HCT116 (cell line): Measurements from ENCODE around the gene ENTPD5. TPM values are rescaled to one million over a fixed set of nuclear protein-coding genes. Genes with fewer than 3 reads are reported as not detected.

Experiments used
- ATAC-seq: fragments of 200-7000 bp; cut with Tn5 transposase; 2 replicates; pipeline ENCODE4 v1.9.1; 2020; ENCODE audit warnings: mild to moderate bottlenecking, moderate library complexity
- BruUV-seq: library from RNA; stranded (reverse); fragments of 400-500 nt; replicated peaks from 2 replicates; lab custom pipeline; 2021; lab: Mats Ljungman, UMichigan
- CTCF ChIA-PET: fragments of 300-600 bp; sonication (Branson Sonifier 250); formaldehyde crosslinking; loops from one replicate; lab custom pipeline; 2021; ENCODE audit warnings: antibody characterized with exemption; lab: Charles Lee
- POLR2A ChIA-PET: fragments of 300-600, 350-600 bp; sonication (Branson Sonifier 250); formaldehyde crosslinking; loops from one replicate; lab custom pipeline; 2021; ENCODE audit warnings: antibody characterized with exemption; lab: Charles Lee
- RAD21 ChIA-PET, 2 experiments: fragments of 300-600 bp; sonication (Branson Sonifier 250); formaldehyde crosslinking; loops; one replicate each; lab custom pipeline; 2023; ENCODE audit warnings: low total read pairs in 2 of 2; ENCODE audit not compliant: uncharacterized antibody in 2 of 2, unreplicated experiment in 2 of 2, low non-redundant PET in 1 of 2; lab: Charles Lee
- DNase-seq: peaks from one replicate; pipeline ENCODE4 v3.0.0-alpha.2; 2010; ENCODE audit warnings: low read depth, low spot score
- H2AFZ ChIP-seq: fragments of 200-600 bp; shearing (Covaris generic), sonication (generic); 2 replicates; pipeline ENCODE4 v1.6.1; 2017; ENCODE audit warnings: low read depth, mixed run types, mixed read lengths, antibody characterized with exemption, low read length; ENCODE audit not compliant: poor library complexity, severe bottlenecking
- H3K27ac ChIP-seq: 2 replicates; pipeline ENCODE4 v1.5.1; 2012; ENCODE audit warnings: low read depth, low read length
- H3K27me3 ChIP-seq: fragments of 200-600 bp; sonication (generic); 2 replicates; pipeline ENCODE4 v1.6.1; 2016; ENCODE audit warnings: mixed run types, low read length, mixed read lengths; ENCODE audit not compliant: insufficient read depth
- H3K36me3 ChIP-seq, 2 experiments: fragments of 200-500 bp in 1 of 2; fragments of 200-600 bp in 1 of 2; sonication (Bioruptor generic) in 1 of 2; sonication (generic) in 1 of 2; 2 replicates each; pipeline versions ENCODE4 v1.5.1 to v1.6.1; 2014 to 2016; ENCODE audit warnings: low read length in 2 of 2, inconsistent platforms in 1 of 2, mixed read lengths in 1 of 2, mixed run types in 1 of 2; ENCODE audit not compliant: insufficient read depth in 2 of 2, control insufficient read depth in 1 of 2
- H3K4me1 ChIP-seq, 2 experiments: fragments of 200-600 bp in 1 of 2; sonication (generic) in 1 of 2; 2 replicates each; pipeline versions ENCODE4 v1.5.1 to v1.6.1; 2012 to 2017; ENCODE audit warnings: low read length in 2 of 2, inconsistent platforms in 1 of 2, mild to moderate bottlenecking in 1 of 2, mixed read lengths in 1 of 2, mixed run types in 1 of 2, moderate library complexity in 1 of 2; ENCODE audit not compliant: insufficient read depth in 2 of 2, control insufficient read depth in 1 of 2
- H3K4me2 ChIP-seq: fragments of 200-600 bp; sonication (generic); 2 replicates; pipeline ENCODE4 v1.6.1; 2017; ENCODE audit warnings: mixed run types, low read length, mixed read lengths
- H3K4me3 ChIP-seq, 2 experiments: fragments of 200-600 bp in 1 of 2; sonication (generic) in 1 of 2; replicated peaks in 1 of 2; 2 replicates each; pipeline ENCODE4 v1.5.1; 2011 to 2016; ENCODE audit warnings: low read length in 2 of 2, control low read depth in 1 of 2, low read depth in 1 of 2, mild to moderate bottlenecking in 1 of 2, mixed read lengths in 1 of 2, mixed run types in 1 of 2
- H3K79me2 ChIP-seq: fragments of 200-600 bp; sonication (generic); 2 replicates; pipeline ENCODE4 v1.6.1; 2017; ENCODE audit warnings: mild to moderate bottlenecking, mixed run types, low read length, moderate library complexity, mixed read lengths; ENCODE audit not compliant: insufficient read depth
- H3K9ac ChIP-seq: fragments of 200-600 bp; sonication (generic); 2 replicates; pipeline ENCODE4 v1.6.1; 2016; ENCODE audit warnings: low read length, mixed read lengths
- H3K9me2 ChIP-seq: fragments of 200-600 bp; sonication (generic), shearing (Covaris generic); 2 replicates; pipeline ENCODE4 v1.6.1; 2017; ENCODE audit warnings: mixed run types, mild to moderate bottlenecking, moderate library complexity; ENCODE audit not compliant: insufficient read depth
- H3K9me3 ChIP-seq, 2 experiments: fragments of 200-500 bp in 1 of 2; fragments of 200-600 bp in 1 of 2; sonication (Bioruptor generic) in 1 of 2; sonication (generic) in 1 of 2; 2 replicates each; pipeline ENCODE4 v1.6.1; 2014 to 2017; ENCODE audit warnings: low read length in 2 of 2, mixed read lengths in 2 of 2, inconsistent platforms in 1 of 2, low read depth in 1 of 2, mild to moderate bottlenecking in 1 of 2, mixed run types in 1 of 2, moderate library complexity in 1 of 2; ENCODE audit not compliant: control insufficient read depth in 1 of 2, insufficient read depth in 1 of 2
- H4K20me1 ChIP-seq: fragments of 200-600 bp; sonication (generic), shearing (Covaris generic); 2 replicates; pipeline ENCODE4 v1.6.1; 2017; ENCODE audit warnings: mixed run types, mild to moderate bottlenecking, moderate library complexity; ENCODE audit not compliant: insufficient read depth
- CBX3 ChIP-seq: IDR thresholded peaks from 2 replicates; pipeline ENCODE4 v1.6.1; 2012; ENCODE audit warnings: low read depth
- CEBPB ChIP-seq: IDR thresholded peaks from 2 replicates; pipeline ENCODE4 v1.6.1; 2012; ENCODE audit warnings: low read depth
- EGR1 ChIP-seq: IDR thresholded peaks from 2 replicates; pipeline ENCODE4 v1.6.1; 2012; ENCODE audit warnings: low read depth
- EZH2phosphoT487 ChIP-seq: fragments of 200-600 bp; IDR thresholded peaks from 2 replicates; pipeline ENCODE4 v1.6.1; 2018; ENCODE audit warnings: antibody characterized with exemption, borderline replicate concordance
- JUND ChIP-seq: IDR thresholded peaks from 2 replicates; pipeline ENCODE4 v1.6.1; 2012
- POLR2A ChIP-seq: IDR thresholded peaks from 2 replicates; pipeline ENCODE4 v1.7.0; 2011; ENCODE audit warnings: borderline replicate concordance; ENCODE audit not compliant: insufficient read depth, insufficient read length; ENCODE audit errors: extremely low read depth
- RAD21 ChIP-seq: IDR thresholded peaks from 2 replicates; pipeline ENCODE4 v1.6.1; 2012; ENCODE audit warnings: low read depth, mild to moderate bottlenecking
- SIN3A ChIP-seq: IDR thresholded peaks from 2 replicates; pipeline ENCODE4 v1.6.1; 2012; ENCODE audit warnings: low read depth
- SP1 ChIP-seq: IDR thresholded peaks from 2 replicates; pipeline ENCODE4 v1.6.1; 2012; ENCODE audit warnings: low read depth
- SRF ChIP-seq: IDR thresholded peaks from 2 replicates; pipeline ENCODE4 v1.6.1; 2012; ENCODE audit warnings: low read depth
- TCF7L2 ChIP-seq: IDR thresholded peaks from 2 replicates; pipeline ENCODE4 v1.7.0; 2011; ENCODE audit warnings: borderline replicate concordance, inconsistent platforms; ENCODE audit not compliant: insufficient read depth, insufficient read length; ENCODE audit errors: extremely low read depth
- ZFX ChIP-seq: fragments of 450-650 bp; IDR thresholded peaks from 2 replicates; pipeline ENCODE4 v1.6.1; 2017
- ZNF274 ChIP-seq: fragments of 200-500 bp; sonication (Bioruptor generic); IDR thresholded peaks from 2 replicates; pipeline ENCODE4 v1.6.1; 2014; ENCODE audit warnings: mild to moderate bottlenecking, low read depth, low read length, inconsistent platforms
- intact Hi-C: fragments of 100-400 bp; cut with micrococcal nuclease; formaldehyde crosslinking; loops from 2 replicates; pipeline ENCODE4 v1.10.0; 2022
- total RNA-seq: library from RNA; stranded (reverse); gene quantifications from one replicate; pipeline ENCODE4 v1.2.1, GENCODE V29; 2021; ENCODE audit not compliant: unreplicated experiment
- TF ChIP-seq, protein P1 (sequence below), 3 experiments: fragments of 200-600 bp in 1 of 3; sonication (generic) in 1 of 3; IDR thresholded peaks in 2 of 3; conservative IDR thresholded peaks in 1 of 3; 2 replicates each; pipeline ENCODE4 v1.5.1; 2012 to 2017; ENCODE audit warnings: low read depth in 2 of 3, low read length in 2 of 3, antibody characterized with exemption in 1 of 3, borderline replicate concordance in 1 of 3, control low read depth in 1 of 3, mild to moderate bottlenecking in 1 of 3, mixed read lengths in 1 of 3, mixed run types in 1 of 3, moderate library complexity in 1 of 3; ENCODE audit not compliant: insufficient read depth in 1 of 3
- TF ChIP-seq, protein P2 (sequence below): IDR thresholded peaks from 2 replicates; pipeline ENCODE4 v1.6.1; 2011; ENCODE audit warnings: mild to moderate bottlenecking, low read length, moderate library complexity; ENCODE audit not compliant: insufficient replicate concordance; ENCODE audit errors: extremely low read depth
- TF ChIP-seq, protein P3 (sequence below): IDR thresholded peaks from 2 replicates; pipeline ENCODE4 v1.6.1; 2012
- TF ChIP-seq, protein P4 (sequence below): IDR thresholded peaks from 2 replicates; pipeline ENCODE4 v1.6.1; 2012; ENCODE audit warnings: low read depth
- TF ChIP-seq, protein P5 (sequence below): IDR thresholded peaks from 2 replicates; pipeline ENCODE4 v1.6.1; 2012

Gene ENTPD5
- total RNA-seq, 1 experiment from 2014 or later, result 14.4 TPM

DNA sequence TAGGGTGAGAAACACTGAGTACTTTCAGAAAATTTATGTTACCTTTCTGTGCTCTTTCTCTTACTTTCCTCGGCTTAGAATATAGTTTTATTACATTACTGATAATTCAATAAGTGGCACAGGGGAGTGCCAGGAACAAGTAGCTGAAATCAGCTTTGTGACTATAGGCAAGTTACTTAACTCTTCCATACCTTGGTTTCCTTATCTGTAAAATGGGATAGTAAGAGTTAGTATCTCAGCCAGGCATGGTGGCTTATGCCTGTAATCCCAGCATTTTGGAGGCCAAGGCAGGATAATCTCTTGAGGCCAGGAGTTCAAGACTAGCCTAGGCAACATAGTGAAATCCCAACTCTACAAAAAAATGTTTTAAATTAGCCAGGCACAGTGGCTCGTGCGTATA lies 15.5 kb upstream of the ENTPD5 start:
- ATAC-seq, result no peak
- no peaks in the 10 kb centered on the region for H4K20me1 ChIP-seq
- TF ChIP-seq, protein P1, sequence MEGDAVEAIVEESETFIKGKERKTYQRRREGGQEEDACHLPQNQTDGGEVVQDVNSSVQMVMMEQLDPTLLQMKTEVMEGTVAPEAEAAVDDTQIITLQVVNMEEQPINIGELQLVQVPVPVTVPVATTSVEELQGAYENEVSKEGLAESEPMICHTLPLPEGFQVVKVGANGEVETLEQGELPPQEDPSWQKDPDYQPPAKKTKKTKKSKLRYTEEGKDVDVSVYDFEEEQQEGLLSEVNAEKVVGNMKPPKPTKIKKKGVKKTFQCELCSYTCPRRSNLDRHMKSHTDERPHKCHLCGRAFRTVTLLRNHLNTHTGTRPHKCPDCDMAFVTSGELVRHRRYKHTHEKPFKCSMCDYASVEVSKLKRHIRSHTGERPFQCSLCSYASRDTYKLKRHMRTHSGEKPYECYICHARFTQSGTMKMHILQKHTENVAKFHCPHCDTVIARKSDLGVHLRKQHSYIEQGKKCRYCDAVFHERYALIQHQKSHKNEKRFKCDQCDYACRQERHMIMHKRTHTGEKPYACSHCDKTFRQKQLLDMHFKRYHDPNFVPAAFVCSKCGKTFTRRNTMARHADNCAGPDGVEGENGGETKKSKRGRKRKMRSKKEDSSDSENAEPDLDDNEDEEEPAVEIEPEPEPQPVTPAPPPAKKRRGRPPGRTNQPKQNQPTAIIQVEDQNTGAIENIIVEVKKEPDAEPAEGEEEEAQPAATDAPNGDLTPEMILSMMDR (IDR thresholded peaks at IDR 0.05 in 2 of 3, conservative IDR thresholded peaks at IDR 0.05 in 1 of 3; ENCODE audit: borderline replicate concordance in 1 of 3, insufficient read depth in 1 of 3, low read depth in 2 of 3, low read length in 2 of 3), result no peak
- TF ChIP-seq POLR2A (no peak), CEBPB (no peak), ZFX (no peak), SRF (no peak), SIN3A (no peak), JUND (no peak), EGR1 (no peak), CBX3 (no peak), EZH2phosphoT487 (no peak), ZNF274 (no peak), RAD21 (no peak), SP1 (no peak), TCF7L2 (no peak)
- TF ChIP-seq, protein P2, sequence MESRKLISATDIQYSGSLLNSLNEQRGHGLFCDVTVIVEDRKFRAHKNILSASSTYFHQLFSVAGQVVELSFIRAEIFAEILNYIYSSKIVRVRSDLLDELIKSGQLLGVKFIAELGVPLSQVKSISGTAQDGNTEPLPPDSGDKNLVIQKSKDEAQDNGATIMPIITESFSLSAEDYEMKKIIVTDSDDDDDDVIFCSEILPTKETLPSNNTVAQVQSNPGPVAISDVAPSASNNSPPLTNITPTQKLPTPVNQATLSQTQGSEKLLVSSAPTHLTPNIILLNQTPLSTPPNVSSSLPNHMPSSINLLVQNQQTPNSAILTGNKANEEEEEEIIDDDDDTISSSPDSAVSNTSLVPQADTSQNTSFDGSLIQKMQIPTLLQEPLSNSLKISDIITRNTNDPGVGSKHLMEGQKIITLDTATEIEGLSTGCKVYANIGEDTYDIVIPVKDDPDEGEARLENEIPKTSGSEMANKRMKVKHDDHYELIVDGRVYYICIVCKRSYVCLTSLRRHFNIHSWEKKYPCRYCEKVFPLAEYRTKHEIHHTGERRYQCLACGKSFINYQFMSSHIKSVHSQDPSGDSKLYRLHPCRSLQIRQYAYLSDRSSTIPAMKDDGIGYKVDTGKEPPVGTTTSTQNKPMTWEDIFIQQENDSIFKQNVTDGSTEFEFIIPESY, result no peak
- TF ChIP-seq, protein P3, sequence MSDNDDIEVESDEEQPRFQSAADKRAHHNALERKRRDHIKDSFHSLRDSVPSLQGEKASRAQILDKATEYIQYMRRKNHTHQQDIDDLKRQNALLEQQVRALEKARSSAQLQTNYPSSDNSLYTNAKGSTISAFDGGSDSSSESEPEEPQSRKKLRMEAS, result no peak
- TF ChIP-seq, protein P4, sequence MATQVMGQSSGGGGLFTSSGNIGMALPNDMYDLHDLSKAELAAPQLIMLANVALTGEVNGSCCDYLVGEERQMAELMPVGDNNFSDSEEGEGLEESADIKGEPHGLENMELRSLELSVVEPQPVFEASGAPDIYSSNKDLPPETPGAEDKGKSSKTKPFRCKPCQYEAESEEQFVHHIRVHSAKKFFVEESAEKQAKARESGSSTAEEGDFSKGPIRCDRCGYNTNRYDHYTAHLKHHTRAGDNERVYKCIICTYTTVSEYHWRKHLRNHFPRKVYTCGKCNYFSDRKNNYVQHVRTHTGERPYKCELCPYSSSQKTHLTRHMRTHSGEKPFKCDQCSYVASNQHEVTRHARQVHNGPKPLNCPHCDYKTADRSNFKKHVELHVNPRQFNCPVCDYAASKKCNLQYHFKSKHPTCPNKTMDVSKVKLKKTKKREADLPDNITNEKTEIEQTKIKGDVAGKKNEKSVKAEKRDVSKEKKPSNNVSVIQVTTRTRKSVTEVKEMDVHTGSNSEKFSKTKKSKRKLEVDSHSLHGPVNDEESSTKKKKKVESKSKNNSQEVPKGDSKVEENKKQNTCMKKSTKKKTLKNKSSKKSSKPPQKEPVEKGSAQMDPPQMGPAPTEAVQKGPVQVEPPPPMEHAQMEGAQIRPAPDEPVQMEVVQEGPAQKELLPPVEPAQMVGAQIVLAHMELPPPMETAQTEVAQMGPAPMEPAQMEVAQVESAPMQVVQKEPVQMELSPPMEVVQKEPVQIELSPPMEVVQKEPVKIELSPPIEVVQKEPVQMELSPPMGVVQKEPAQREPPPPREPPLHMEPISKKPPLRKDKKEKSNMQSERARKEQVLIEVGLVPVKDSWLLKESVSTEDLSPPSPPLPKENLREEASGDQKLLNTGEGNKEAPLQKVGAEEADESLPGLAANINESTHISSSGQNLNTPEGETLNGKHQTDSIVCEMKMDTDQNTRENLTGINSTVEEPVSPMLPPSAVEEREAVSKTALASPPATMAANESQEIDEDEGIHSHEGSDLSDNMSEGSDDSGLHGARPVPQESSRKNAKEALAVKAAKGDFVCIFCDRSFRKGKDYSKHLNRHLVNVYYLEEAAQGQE, result no peak
- TF ChIP-seq, protein P5, sequence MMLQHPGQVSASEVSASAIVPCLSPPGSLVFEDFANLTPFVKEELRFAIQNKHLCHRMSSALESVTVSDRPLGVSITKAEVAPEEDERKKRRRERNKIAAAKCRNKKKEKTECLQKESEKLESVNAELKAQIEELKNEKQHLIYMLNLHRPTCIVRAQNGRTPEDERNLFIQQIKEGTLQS, result no peak
- TF ChIP-seq, all 23 proteins: peak for 0
- no peak for DNase-seq
- Histone ChIP-seq H3K9me2 (no peaks in the 10 kb centered on the region), H3K9me3 (no peaks in the 10 kb centered on the region), H3K9ac (no peak overlapping the region), H3K27me3 (no peaks in the 10 kb centered on the region), H2AFZ (no peak overlapping the region), H3K4me1 (no peaks in the 10 kb centered on the region), H3K4me2 (no peak overlapping the region), H3K36me3 (no peaks in the 10 kb centered on the region), H3K4me3 (no peak overlapping the region), H3K79me2 (no peaks in the 10 kb centered on the region), H3K27ac (no peak overlapping the region)
- CTCF ChIA-PET, result no interaction called here
- intact Hi-C loops, result no loop called here
- POLR2A ChIA-PET, result no interaction called here
- RAD21 ChIA-PET, result no interaction called here
- BruUV-seq, result no TSS peak
